Mesothelial cell of epicardium (in vitro differentiated cells): ENCODE results near the gene FILIP1L. TPM values are rescaled to one million over a fixed set of nuclear protein-coding genes. Genes with fewer than 3 reads are reported as not detected.

ENCODE experiments used
- DNase-seq, 2 experiments: peaks; one replicate each; pipeline ENCODE4 v3.0.0; 2021; ENCODE audit warnings: low spot score in 2 of 2; ENCODE audit not compliant: unreplicated experiment in 2 of 2
- H3K27ac Mint-ChIP-seq: 2 replicates; pipeline ENCODE4 v1.8.0; 2021; ENCODE audit warnings: mixed read lengths
- H3K27me3 Mint-ChIP-seq: 2 replicates; pipeline ENCODE4 v1.8.0; 2021; ENCODE audit warnings: low read depth, mixed read lengths
- H3K36me3 Mint-ChIP-seq: 2 replicates; pipeline ENCODE4 v1.8.0; 2021; ENCODE audit warnings: mixed read lengths
- H3K4me1 Mint-ChIP-seq: 2 replicates; pipeline ENCODE4 v1.8.0; 2021; ENCODE audit warnings: mixed read lengths
- H3K4me3 Mint-ChIP-seq: 2 replicates; pipeline ENCODE4 v1.8.0; 2021; ENCODE audit warnings: mild to moderate bottlenecking, moderate library complexity, mixed read lengths
- H3K9me3 Mint-ChIP-seq: 2 replicates; pipeline ENCODE4 v1.8.0; 2021; ENCODE audit warnings: mixed read lengths
- CTCF ChIP-seq: fragments of 200-600 bp; sonication (generic); IDR thresholded peaks from one replicate; pipeline ENCODE4 v1.5.0; 2021; ENCODE audit warnings: antibody characterized with exemption; ENCODE audit not compliant: unreplicated experiment
- total RNA-seq: library from RNA; stranded (reverse); gene quantifications from 3 replicates; pipeline ENCODE4 v1.2.1, GENCODE V29; 2021

The FILIP1L gene
- total RNA-seq, 1 donor from 2014 or later, result 15.7 TPM

GRCh38 chr3:99971761-99972160 lies 142.5 kb downstream of the FILIP1L start:
- H3K36me3 Mint-ChIP-seq, result peaks cover 2% of the 10 kb centered on the region
- H3K4me3 Mint-ChIP-seq, result no peak overlapping the region
- H3K4me1 Mint-ChIP-seq, result peaks cover 17% of the 10 kb centered on the region
- H3K27ac Mint-ChIP-seq, result no peak overlapping the region
- no peak for DNase-seq
- TF ChIP-seq CTCF, result no peak
- peaks cover 2% of the 10 kb centered on the region for H3K9me3 Mint-ChIP-seq
- no peaks in the 10 kb centered on the region for H3K27me3 Mint-ChIP-seq

GRCh38 chr3:99970198-99970597 lies 144.1 kb downstream of the FILIP1L start:
- no peak overlapping the region for H3K4me3 Mint-ChIP-seq
- DNase-seq, result no peak
- H3K4me1 Mint-ChIP-seq, result peaks cover 19% of the 10 kb centered on the region
- no peak for TF ChIP-seq CTCF
- no peaks in the 10 kb centered on the region for H3K27me3 Mint-ChIP-seq
- no peak overlapping the region for H3K27ac Mint-ChIP-seq
- no peaks in the 10 kb centered on the region for H3K9me3 Mint-ChIP-seq
- H3K36me3 Mint-ChIP-seq, result no peaks in the 10 kb centered on the region

DNA sequence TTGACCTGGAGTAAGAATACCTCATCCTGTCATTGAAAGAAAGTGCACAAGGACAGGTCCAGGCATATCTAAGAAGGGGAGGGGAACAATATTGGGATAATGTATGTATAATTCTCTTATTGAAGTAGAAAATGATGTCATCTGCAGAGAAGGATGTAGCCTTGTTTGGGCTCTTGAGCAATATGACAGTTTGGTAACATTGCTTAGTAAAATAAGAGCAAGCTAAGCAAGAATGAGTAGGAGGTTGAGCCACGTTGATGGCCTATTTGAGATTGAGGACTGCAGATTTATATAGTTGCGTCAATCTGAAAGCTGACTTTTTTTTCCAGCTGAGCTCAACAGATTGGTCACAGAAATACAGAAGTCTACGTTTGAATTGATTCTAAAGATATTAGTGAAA lies 145.2 kb downstream of the FILIP1L start:
- Mint-ChIP-seq H3K4me1 (peaks cover 19% of the 10 kb centered on the region), H3K36me3 (no peaks in the 10 kb centered on the region), H3K27ac (no peak overlapping the region), H3K4me3 (no peak overlapping the region), H3K9me3 (no peaks in the 10 kb centered on the region), H3K27me3 (no peaks in the 10 kb centered on the region)
- no peak for DNase-seq
- TF ChIP-seq CTCF, result no peak

GRCh38 chr3:99967796-99968195 lies 146.5 kb downstream of the FILIP1L start:
- no peak for TF ChIP-seq CTCF
- H3K36me3 Mint-ChIP-seq, result no peaks in the 10 kb centered on the region
- no peaks in the 10 kb centered on the region for H3K27me3 Mint-ChIP-seq
- H3K4me1 Mint-ChIP-seq, result peaks cover 11% of the 10 kb centered on the region
- DNase-seq, result no peak
- no peak overlapping the region for H3K4me3 Mint-ChIP-seq
- H3K9me3 Mint-ChIP-seq, result no peaks in the 10 kb centered on the region
- H3K27ac Mint-ChIP-seq, result no peak overlapping the region

GRCh38 chr3:99966662-99967416 lies 147.5 kb downstream of the FILIP1L start:
- no peaks in the 10 kb centered on the region for H3K27me3 Mint-ChIP-seq
- H3K4me3 Mint-ChIP-seq, result no peak overlapping the region
- H3K27ac Mint-ChIP-seq, result peak overlapping the region; percentile 24
- no peaks in the 10 kb centered on the region for H3K36me3 Mint-ChIP-seq
- H3K9me3 Mint-ChIP-seq, result no peaks in the 10 kb centered on the region
- DNase-seq, result no peak
- peaks cover 11% of the 10 kb centered on the region for H3K4me1 Mint-ChIP-seq
- TF ChIP-seq CTCF, result no peak
